ENCODE data around the gene PERM1.
A peak's percentile ranks its signal among the peaks of the same experiment; 100 is the strongest.

PERM1 gene

GRCh38 chr1:960363-961131, 21.3 kb downstream of the PERM1 start, which contains the start of gene KLHL17:
Gene KLHL17, plus strand, starts transcription at chr1:960584. Its CDS starts 110 bp downstream, at chr1:960694.
- Histone ChIP-seq H3K4me1 (ENCODE audit: control insufficient read depth, insufficient read depth, low read depth, low read length) (peaks cover 21% of the 10 kb centered on the region), H2BK12ac (ENCODE audit: low read length in 2 of 2) (peak within 1 kb of the TSS in 1 of 2 experiments; percentile 64), H3K27me3 (ENCODE audit: control insufficient read depth in 1 of 2, insufficient read depth in 1 of 2, low read length in 2 of 2) (no peaks in the 10 kb centered on the region), H2BK120ac (ENCODE audit: low read depth, low read length) (peak within 1 kb of the TSS; percentile 84), H3K14ac (ENCODE audit: low read length in 2 of 2) (peak within 1 kb of the TSS in 1 of 2 experiments; percentile 53), H2BK5ac (ENCODE audit: low read depth, low read length, poor library complexity, severe bottlenecking) (no peak within 1 kb of the TSS), H4K91ac (ENCODE audit: low read length) (peak within 1 kb of the TSS; percentile 79), H3K4me2 (ENCODE audit: low read length, poor library complexity, severe bottlenecking) (peak within 1 kb of the TSS; percentile 90), H3K9me3 (ENCODE audit: control insufficient read depth, low read length) (no peaks in the 10 kb centered on the region), H2AFZ (ENCODE audit: low read depth, low read length) (peak within 1 kb of the TSS; percentile 60), H3K79me1 (replicated peaks; ENCODE audit: low read length, poor library complexity, severe bottlenecking) (peaks cover 39% of the 10 kb centered on the region), H3K27ac (ENCODE audit: low read length, poor library complexity, severe bottlenecking) (no peak within 1 kb of the TSS), H3K4me3 (ENCODE audit: insufficient read depth in 1 of 2, low read depth in 1 of 2, low read length in 2 of 2) (peak within 1 kb of the TSS; percentile 91 to 93), H2AK5ac (ENCODE audit: low read length, severe bottlenecking) (no peak within 1 kb of the TSS), H4K8ac (ENCODE audit: low read length) (peak within 1 kb of the TSS; percentile 84), H3K4ac (ENCODE audit: low read depth in 1 of 2, low read length in 2 of 2) (peak within 1 kb of the TSS; percentile 9 to 57), H3K36me3 (ENCODE audit: control insufficient read depth in 1 of 2, insufficient read depth in 2 of 2, low read depth in 1 of 2, low read length in 2 of 2) (peaks cover 27 to 60% of the 10 kb centered on the region in 2 experiments), H3K9ac (ENCODE audit: low read length) (peak within 1 kb of the TSS; percentile 53), H3K18ac (ENCODE audit: low read depth in 1 of 2, low read length in 2 of 2) (peak within 1 kb of the TSS; percentile 92), H3K23ac (ENCODE audit: low read length in 2 of 2) (no peak within 1 kb of the TSS), H2BK15ac (ENCODE audit: low read depth, poor library complexity, severe bottlenecking) (peak within 1 kb of the TSS; percentile 95)
- peak; percentile 69 for DNase-seq
- under 1% methylated on average over 59 of the region's 109 CpGs for WGBS

- Histone ChIP-seq H3K9me3 (ENCODE audit: control insufficient read depth, low read length) (no peaks in the 10 kb centered on the region), H2BK15ac (ENCODE audit: low read depth, poor library complexity, severe bottlenecking) (peak overlapping the region; percentile 95), H3K23ac (ENCODE audit: low read length in 2 of 2) (no peak overlapping the region), H3K4ac (ENCODE audit: low read depth in 1 of 2, low read length in 2 of 2) (no peak overlapping the region), H3K79me1 (replicated peaks; ENCODE audit: low read length, poor library complexity, severe bottlenecking) (peaks cover 45% of the 10 kb centered on the region), H3K27me3 (ENCODE audit: control insufficient read depth in 1 of 2, insufficient read depth in 1 of 2, low read length in 2 of 2) (no peaks in the 10 kb centered on the region), H3K27ac (ENCODE audit: low read length, poor library complexity, severe bottlenecking) (no peak overlapping the region), H3K9ac (ENCODE audit: low read length) (peak overlapping the region; percentile 26), H4K8ac (ENCODE audit: low read length) (peak overlapping the region; percentile 84), H3K36me3 (ENCODE audit: control insufficient read depth in 1 of 2, insufficient read depth in 2 of 2, low read depth in 1 of 2, low read length in 2 of 2) (peaks cover 34 to 60% of the 10 kb centered on the region in 2 experiments), H2AFZ (ENCODE audit: low read depth, low read length) (no peak overlapping the region), H3K4me1 (ENCODE audit: control insufficient read depth, insufficient read depth, low read depth, low read length) (peaks cover 21% of the 10 kb centered on the region), H2BK5ac (ENCODE audit: low read depth, low read length, poor library complexity, severe bottlenecking) (no peak overlapping the region), H3K4me3 (ENCODE audit: insufficient read depth in 1 of 2, low read depth in 1 of 2, low read length in 2 of 2) (peak overlapping the region; percentile 91 to 93), H4K91ac (ENCODE audit: low read length) (peak overlapping the region; percentile 79), H3K18ac (ENCODE audit: low read depth in 1 of 2, low read length in 2 of 2) (peak overlapping the region; percentile 42 to 66), H3K4me2 (ENCODE audit: low read length, poor library complexity, severe bottlenecking) (peak overlapping the region; percentile 65), H2BK12ac (ENCODE audit: low read length in 2 of 2) (peak overlapping the region in 1 of 2 experiments; percentile 64), H2AK5ac (ENCODE audit: low read length, severe bottlenecking) (no peak overlapping the region), H3K14ac (ENCODE audit: low read length in 2 of 2) (no peak overlapping the region), H2BK120ac (ENCODE audit: low read depth, low read length) (peak overlapping the region; percentile 80)
- no peak for DNase-seq
- WGBS: 59% methylated on average over 55 of the region's 57 CpGs
These were observed 22.0 kb downstream of the PERM1 start for GRCh38 chr1:959731-960362.

GRCh38 chr1:958823-959730, 22.8 kb downstream of the PERM1 start, which contains the start of gene NOC2L:
Gene NOC2L, minus strand, starts transcription at chr1:959256. Its CDS starts 16 bp downstream, at chr1:959240.
- Histone ChIP-seq H3K14ac (ENCODE audit: low read length in 2 of 2) (no peak within 1 kb of the TSS), H3K27ac (ENCODE audit: low read length, poor library complexity, severe bottlenecking) (no peak within 1 kb of the TSS), H3K27me3 (ENCODE audit: control insufficient read depth in 1 of 2, insufficient read depth in 1 of 2, low read length in 2 of 2) (no peaks in the 10 kb centered on the region), H3K4me3 (ENCODE audit: insufficient read depth in 1 of 2, low read depth in 1 of 2, low read length in 2 of 2) (peak within 1 kb of the TSS; percentile 91 to 94), H3K4ac (ENCODE audit: low read depth in 1 of 2, low read length in 2 of 2) (peak within 1 kb of the TSS; percentile 52 to 88), H2AFZ (ENCODE audit: low read depth, low read length) (peak within 1 kb of the TSS; percentile 42), H2AK5ac (ENCODE audit: low read length, severe bottlenecking) (peak within 1 kb of the TSS; percentile 4), H4K91ac (ENCODE audit: low read length) (peak within 1 kb of the TSS; percentile 79), H3K4me1 (ENCODE audit: control insufficient read depth, insufficient read depth, low read depth, low read length) (peaks cover 21% of the 10 kb centered on the region), H2BK12ac (ENCODE audit: low read length in 2 of 2) (peak within 1 kb of the TSS in 1 of 2 experiments; percentile 64), H3K9ac (ENCODE audit: low read length) (peak within 1 kb of the TSS; percentile 93), H3K9me3 (ENCODE audit: control insufficient read depth, low read length) (no peaks in the 10 kb centered on the region), H3K79me1 (replicated peaks; ENCODE audit: low read length, poor library complexity, severe bottlenecking) (peaks cover 47% of the 10 kb centered on the region), H2BK5ac (ENCODE audit: low read depth, low read length, poor library complexity, severe bottlenecking) (no peak within 1 kb of the TSS), H3K36me3 (ENCODE audit: control insufficient read depth in 1 of 2, insufficient read depth in 2 of 2, low read depth in 1 of 2, low read length in 2 of 2) (peaks cover 41 to 63% of the 10 kb centered on the region in 2 experiments), H4K8ac (ENCODE audit: low read length) (peak within 1 kb of the TSS; percentile 92), H3K4me2 (ENCODE audit: low read length, poor library complexity, severe bottlenecking) (peak within 1 kb of the TSS; percentile 74), H2BK15ac (ENCODE audit: low read depth, poor library complexity, severe bottlenecking) (peak within 1 kb of the TSS; percentile 76), H2BK120ac (ENCODE audit: low read depth, low read length) (peak within 1 kb of the TSS; percentile 80), H3K23ac (ENCODE audit: low read length in 2 of 2) (peak within 1 kb of the TSS; percentile 21 to 97), H3K18ac (ENCODE audit: low read depth in 1 of 2, low read length in 2 of 2) (peak within 1 kb of the TSS; percentile 66 to 89)
- 5% methylated on average over 64 of the region's 101 CpGs for WGBS
- peak; percentile 86 for DNase-seq

All from mesenchymal stem cell (in vitro differentiated cells and primary cell).